PFSK-1 (cell line): ENCODE results near the gene NRL.

Experiments used
- FOXP2 ChIP-seq: optimal IDR thresholded peaks from 2 replicates; pipeline ENCODE3; 2011; ENCODE audit warnings: borderline replicate concordance, control low read depth, inconsistent platforms; ENCODE audit not compliant: insufficient read depth; ENCODE audit errors: extremely low read length, extremely low read depth
- POLR2AphosphoS5 ChIP-seq: IDR thresholded peaks from 2 replicates; pipeline ENCODE4 v1.6.1; 2012; ENCODE audit warnings: low read depth, mild to moderate bottlenecking, control low read depth, low read length, moderate library complexity
- REST ChIP-seq, 2 experiments: IDR thresholded peaks; 2 replicates each; pipeline versions ENCODE4 v1.6.1 to v1.8.0; 2011 to 2012; ENCODE audit warnings: low read depth in 2 of 2, low read length in 2 of 2, control low read depth in 1 of 2, inconsistent platforms in 1 of 2, mild to moderate bottlenecking in 1 of 2, moderate library complexity in 1 of 2; ENCODE audit not compliant: insufficient read depth in 1 of 2
- SIN3A ChIP-seq: IDR thresholded peaks from 2 replicates; pipeline ENCODE4 v1.6.1; 2012; ENCODE audit warnings: mild to moderate bottlenecking, low read length, moderate library complexity, borderline replicate concordance; ENCODE audit not compliant: insufficient read depth
- TAF1 ChIP-seq: IDR thresholded peaks from 2 replicates; pipeline ENCODE4 v1.6.1; 2012; ENCODE audit warnings: low read length, control low read depth, borderline replicate concordance; ENCODE audit not compliant: insufficient read depth

Gene NRL

GRCh38 chr14:24070285-24071143 lies 44.2 kb downstream of the NRL start:
- TF ChIP-seq FOXP2, result no peak
- no peak for TF ChIP-seq SIN3A
- TF ChIP-seq POLR2AphosphoS5, result no peak
- TF ChIP-seq REST (IDR thresholded peaks at IDR 0.05; ENCODE audit: insufficient read depth in 1 of 2, low read depth in 2 of 2, low read length in 2 of 2), result no peak
- TF ChIP-seq TAF1, result no peak

- TF ChIP-seq POLR2AphosphoS5, result no peak
These were observed 45.4 kb downstream of the NRL start for GRCh38 chr14:24069411-24069735.

GRCh38 chr14:24068711-24069410 lies 45.9 kb downstream of the NRL start:
- TF ChIP-seq POLR2AphosphoS5 (no peak), SIN3A (no peak), TAF1 (no peak), REST (IDR thresholded peaks at IDR 0.05; ENCODE audit: insufficient read depth in 1 of 2, low read depth in 2 of 2, low read length in 2 of 2) (no peak), FOXP2 (no peak)

- no peak for TF ChIP-seq SIN3A
- TF ChIP-seq POLR2AphosphoS5, result no peak
- no peak for TF ChIP-seq FOXP2
These were observed 47.3 kb downstream of the NRL start for GRCh38 chr14:24067133-24068082.

GRCh38 chr14:24066496-24067132 lies 48.1 kb downstream of the NRL start:
- TF ChIP-seq SIN3A (no peak), REST (IDR thresholded peaks at IDR 0.05; ENCODE audit: insufficient read depth in 1 of 2, low read depth in 2 of 2, low read length in 2 of 2) (no peak)

- TF ChIP-seq REST (IDR thresholded peaks at IDR 0.05; ENCODE audit: insufficient read depth in 1 of 2, low read depth in 2 of 2, low read length in 2 of 2) (no peak), SIN3A (no peak), FOXP2 (no peak), TAF1 (no peak), POLR2AphosphoS5 (no peak)
These were observed 49.3 kb downstream of the NRL start for GRCh38 chr14:24065408-24065807.
